ENCODE data around the gene WNK2. TPM values are rescaled to one million over a fixed set of nuclear protein-coding genes. Genes with fewer than 3 reads are reported as not detected.
A peak's percentile ranks its signal among the peaks of the same experiment; 100 is the strongest.

WNK2 gene
- total and polyA plus RNA-seq, 12 donors, result 1.1 to 17.6 (median 8.4) TPM

GRCh38 chr9:93170571-93170970 is 13.4 kb upstream of the WNK2 start:
- H3K4me1 ChIP-seq (replicated peaks in 1 of 2), result no peaks in the 10 kb centered on the region
- intact Hi-C loops (cut with DNase I), result no loop called here
- 82 to 92% (median 90%) methylated on average over 3 to 8 of the region's 8 CpGs for WGBS, 4 donors
- no peaks in the 10 kb centered on the region for H3K27me3 ChIP-seq
- no peak for DNase-seq
- no peaks in the 10 kb centered on the region for H3K9me3 ChIP-seq (replicated peaks in 1 of 3)
- TF ChIP-seq POLR2A (IDR thresholded peaks at IDR 0.05), result no peak
- TF ChIP-seq CTCF (IDR thresholded peaks at IDR 0.05), result no peak
- H3K27ac ChIP-seq, result no peak overlapping the region
- no peaks in the 10 kb centered on the region for H3K36me3 ChIP-seq (replicated peaks in 1 of 2)
- H3K4me3 ChIP-seq, result no peak overlapping the region

- no peak overlapping the region for H3K4me3 ChIP-seq
- H3K9me3 ChIP-seq (replicated peaks in 1 of 3), result no peaks in the 10 kb centered on the region
- intact Hi-C loops (cut with DNase I), result no loop called here
- H3K36me3 ChIP-seq (replicated peaks in 1 of 2), result no peaks in the 10 kb centered on the region
- TF ChIP-seq POLR2A (IDR thresholded peaks at IDR 0.05) (no peak), CTCF (IDR thresholded peaks at IDR 0.05) (no peak)
- no peaks in the 10 kb centered on the region for H3K4me1 ChIP-seq (replicated peaks in 1 of 2)
- 90 to 95% (median 91%) methylated on average over 8 of the region's 8 CpGs for WGBS, 4 donors
- no peak overlapping the region for H3K27ac ChIP-seq
- no peak for DNase-seq
- no peaks in the 10 kb centered on the region for H3K27me3 ChIP-seq
Measured at GRCh38 chr9:93171261-93171990, 12.5 kb upstream of the WNK2 start.

- no peak for DNase-seq
- H3K4me3 ChIP-seq, result no peak overlapping the region
- no peaks in the 10 kb centered on the region for H3K9me3 ChIP-seq (replicated peaks in 1 of 3)
- H3K27ac ChIP-seq, result no peak overlapping the region
- TF ChIP-seq POLR2A (IDR thresholded peaks at IDR 0.05), result no peak
- no peaks in the 10 kb centered on the region for H3K36me3 ChIP-seq (replicated peaks in 1 of 2)
- WGBS, 4 donors, result 79 to 87% (median 83%) methylated on average over 13 to 20 of the region's 20 CpGs
- H3K4me1 ChIP-seq (replicated peaks in 1 of 2), result no peaks in the 10 kb centered on the region
- intact Hi-C loops (cut with DNase I), result no loop called here
- no peaks in the 10 kb centered on the region for H3K27me3 ChIP-seq
Measured at GRCh38 chr9:93172666-93173364, 11.1 kb upstream of the WNK2 start.

GRCh38 chr9:93173365-93174051 is 10.4 kb upstream of the WNK2 start:
- DNase-seq, result peak in 1 of 7 donors; percentile 31
- no peaks in the 10 kb centered on the region for H3K9me3 ChIP-seq (replicated peaks in 1 of 3)
- 54 to 66% (median 57%) methylated on average over 10 to 12 of the region's 12 CpGs for WGBS, 4 donors
- no peak for TF ChIP-seq CTCF (IDR thresholded peaks at IDR 0.05)
- TF ChIP-seq POLR2A (IDR thresholded peaks at IDR 0.05), result no peak
- intact Hi-C loops (cut with DNase I), result no loop called here
- no peaks in the 10 kb centered on the region for H3K4me1 ChIP-seq (replicated peaks in 1 of 2)
- H3K36me3 ChIP-seq (replicated peaks in 1 of 2), result no peaks in the 10 kb centered on the region
- no peak overlapping the region for H3K4me3 ChIP-seq
- no peak overlapping the region for H3K27ac ChIP-seq
- H3K27me3 ChIP-seq, result no peaks in the 10 kb centered on the region

Measured in adrenal gland (tissue), 12 donors.